Activated naive CD4-positive, alpha-beta T cell treated with anti-CD3 and anti-CD28 coated beads, Interleukin-2, amount 10 ng/mL, durations not matched to agents 7 days and 5 days (primary cell): ENCODE measurements around the gene TMEM220.

ENCODE experiments used
- CTCF ChIA-PET: fragments of 350-600 bp; sonication (Branson Sonifier 250); formaldehyde crosslinking; loops from one replicate; lab custom pipeline; 2021; ENCODE audit warnings: antibody characterized with exemption; lab: Charles Lee
- DNase-seq: peaks from one replicate; pipeline ENCODE4 v3.0.0-alpha.2; 2020
- H3K27ac Mint-ChIP-seq: one replicate; pipeline ENCODE4 v1.8.0; 2021; ENCODE audit warnings: mild to moderate bottlenecking, moderate library complexity, mixed read lengths
- H3K27me3 Mint-ChIP-seq: one replicate; pipeline ENCODE4 v1.8.0; 2021; ENCODE audit warnings: mild to moderate bottlenecking, mixed read lengths
- H3K36me3 Mint-ChIP-seq: one replicate; pipeline ENCODE4 v1.8.0; 2021; ENCODE audit warnings: mixed read lengths
- H3K4me1 Mint-ChIP-seq: one replicate; pipeline ENCODE4 v1.8.0; 2021; ENCODE audit warnings: mixed read lengths
- H3K4me3 Mint-ChIP-seq: one replicate; pipeline ENCODE4 v1.8.0; 2021; ENCODE audit warnings: mild to moderate bottlenecking, moderate library complexity, mixed read lengths
- H3K9me3 Mint-ChIP-seq: one replicate; pipeline ENCODE4 v1.8.0; 2021; ENCODE audit warnings: mixed read lengths

Gene TMEM220

GRCh38 chr17:10762037-10762436 lies 32.2 kb upstream of the TMEM220 start:
- H3K4me3 Mint-ChIP-seq, result no peak overlapping the region
- H3K4me1 Mint-ChIP-seq, result no peaks in the 10 kb centered on the region
- H3K9me3 Mint-ChIP-seq, result no peaks in the 10 kb centered on the region
- DNase-seq, result no peak
- no peaks in the 10 kb centered on the region for H3K36me3 Mint-ChIP-seq
- H3K27ac Mint-ChIP-seq, result no peak overlapping the region
- no peaks in the 10 kb centered on the region for H3K27me3 Mint-ChIP-seq
- CTCF ChIA-PET, result interaction anchor here (1.1 to 1.2 kb wide), 2 partner anchors 11 to 25 kb away, joined by 5 to 7 read pairs; no protein-coding TSS in a partner anchor

GRCh38 chr17:10761281-10761680 lies 31.5 kb upstream of the TMEM220 start:
- Mint-ChIP-seq H3K36me3 (no peaks in the 10 kb centered on the region), H3K27ac (no peak overlapping the region), H3K27me3 (peaks cover under 1% of the 10 kb centered on the region), H3K4me1 (no peaks in the 10 kb centered on the region), H3K9me3 (no peaks in the 10 kb centered on the region), H3K4me3 (no peak overlapping the region)
- DNase-seq, result no peak
- CTCF ChIA-PET, result interaction anchor here (1.1 kb wide), 1 partner anchor 24 kb away, joined by 5 read pairs; no protein-coding TSS in a partner anchor

GRCh38 chr17:10758062-10758461 lies 28.2 kb upstream of the TMEM220 start:
- DNase-seq, result no peak
- Mint-ChIP-seq H3K4me1 (no peaks in the 10 kb centered on the region), H3K36me3 (no peaks in the 10 kb centered on the region), H3K27ac (no peak overlapping the region), H3K9me3 (no peaks in the 10 kb centered on the region), H3K4me3 (no peak overlapping the region), H3K27me3 (peaks cover 10% of the 10 kb centered on the region)
- CTCF ChIA-PET, result interaction anchor here (0.9 kb wide), 1 partner anchor 21 kb away, joined by 4 read pairs; no protein-coding TSS in a partner anchor

GRCh38 chr17:10757647-10758046 lies 27.8 kb upstream of the TMEM220 start:
- peaks cover 10% of the 10 kb centered on the region for H3K27me3 Mint-ChIP-seq
- no peak overlapping the region for H3K4me3 Mint-ChIP-seq
- H3K4me1 Mint-ChIP-seq, result no peaks in the 10 kb centered on the region
- DNase-seq, result no peak
- CTCF ChIA-PET, result no interaction called here
- no peaks in the 10 kb centered on the region for H3K9me3 Mint-ChIP-seq
- no peaks in the 10 kb centered on the region for H3K36me3 Mint-ChIP-seq
- H3K27ac Mint-ChIP-seq, result no peak overlapping the region

- Mint-ChIP-seq H3K27ac (no peak overlapping the region), H3K4me1 (no peaks in the 10 kb centered on the region), H3K36me3 (no peaks in the 10 kb centered on the region), H3K27me3 (peaks cover 10% of the 10 kb centered on the region), H3K9me3 (no peaks in the 10 kb centered on the region), H3K4me3 (no peak overlapping the region)
- CTCF ChIA-PET, result no interaction called here
- no peak for DNase-seq
These were observed 27.2 kb upstream of the TMEM220 start for GRCh38 chr17:10757067-10757466.

GRCh38 chr17:10756619-10757018 lies 26.8 kb upstream of the TMEM220 start:
- Mint-ChIP-seq H3K4me1 (no peaks in the 10 kb centered on the region), H3K4me3 (no peak overlapping the region), H3K36me3 (no peaks in the 10 kb centered on the region), H3K27me3 (peaks cover 10% of the 10 kb centered on the region), H3K27ac (no peak overlapping the region), H3K9me3 (no peaks in the 10 kb centered on the region)
- CTCF ChIA-PET, result no interaction called here
- DNase-seq, result no peak

GRCh38 chr17:10756185-10756584 lies 26.4 kb upstream of the TMEM220 start:
- DNase-seq, result no peak
- Mint-ChIP-seq H3K4me3 (no peak overlapping the region), H3K27me3 (peaks cover 10% of the 10 kb centered on the region), H3K4me1 (no peaks in the 10 kb centered on the region), H3K27ac (no peak overlapping the region), H3K9me3 (no peaks in the 10 kb centered on the region), H3K36me3 (no peaks in the 10 kb centered on the region)
- CTCF ChIA-PET, result interaction anchor here (0.6 kb wide), 1 partner anchor 120 kb away, joined by 3 read pairs; no protein-coding TSS in a partner anchor

GRCh38 chr17:10755592-10756127 lies 25.8 kb upstream of the TMEM220 start:
- H3K9me3 Mint-ChIP-seq, result no peaks in the 10 kb centered on the region
- H3K4me1 Mint-ChIP-seq, result no peaks in the 10 kb centered on the region
- H3K36me3 Mint-ChIP-seq, result no peaks in the 10 kb centered on the region
- peaks cover 10% of the 10 kb centered on the region for H3K27me3 Mint-ChIP-seq
- no peak for DNase-seq
- CTCF ChIA-PET, result interaction anchor here (0.6 kb wide), 1 partner anchor 119 kb away, joined by 3 read pairs; no protein-coding TSS in a partner anchor
- no peak overlapping the region for H3K27ac Mint-ChIP-seq
- no peak overlapping the region for H3K4me3 Mint-ChIP-seq

- H3K9me3 Mint-ChIP-seq, result no peaks in the 10 kb centered on the region
- peaks cover 10% of the 10 kb centered on the region for H3K27me3 Mint-ChIP-seq
- no peak for DNase-seq
- H3K4me3 Mint-ChIP-seq, result no peak overlapping the region
- H3K4me1 Mint-ChIP-seq, result no peaks in the 10 kb centered on the region
- no peaks in the 10 kb centered on the region for H3K36me3 Mint-ChIP-seq
- H3K27ac Mint-ChIP-seq, result no peak overlapping the region
- CTCF ChIA-PET, result interaction anchor here (0.7 kb wide), 1 partner anchor 18 kb away, joined by 3 read pairs; no protein-coding TSS in a partner anchor
These were observed 25.2 kb upstream of the TMEM220 start for GRCh38 chr17:10754861-10755591.

GRCh38 chr17:10754109-10754508 lies 24.3 kb upstream of the TMEM220 start:
- peak; percentile 53 for DNase-seq
- H3K27ac Mint-ChIP-seq, result no peak overlapping the region
- H3K36me3 Mint-ChIP-seq, result no peaks in the 10 kb centered on the region
- no peak overlapping the region for H3K4me3 Mint-ChIP-seq
- H3K27me3 Mint-ChIP-seq, result peaks cover 10% of the 10 kb centered on the region
- CTCF ChIA-PET, result interaction anchor here (0.7 kb wide), 1 partner anchor 17 kb away, joined by 3 read pairs; no protein-coding TSS in a partner anchor
- no peaks in the 10 kb centered on the region for H3K9me3 Mint-ChIP-seq
- no peaks in the 10 kb centered on the region for H3K4me1 Mint-ChIP-seq

- Mint-ChIP-seq H3K36me3 (no peaks in the 10 kb centered on the region), H3K27ac (no peak overlapping the region), H3K9me3 (no peaks in the 10 kb centered on the region), H3K4me3 (no peak overlapping the region), H3K27me3 (peaks cover 12% of the 10 kb centered on the region), H3K4me1 (no peaks in the 10 kb centered on the region)
- DNase-seq, result no peak
- CTCF ChIA-PET, result interaction anchor here (1.3 to 1.6 kb wide), 2 partner anchors 15 to 20 kb away, joined by 3 to 4 read pairs; no protein-coding TSS in a partner anchor
These were observed 22.9 kb upstream of the TMEM220 start for GRCh38 chr17:10752696-10753095.

- Mint-ChIP-seq H3K4me3 (no peak overlapping the region), H3K27me3 (peaks cover 17% of the 10 kb centered on the region), H3K27ac (no peak overlapping the region), H3K9me3 (no peaks in the 10 kb centered on the region), H3K36me3 (no peaks in the 10 kb centered on the region), H3K4me1 (no peaks in the 10 kb centered on the region)
- DNase-seq, result no peak
- CTCF ChIA-PET, result no interaction called here
These were observed 21.7 kb upstream of the TMEM220 start for GRCh38 chr17:10751563-10751962.

GRCh38 chr17:10750210-10750609 lies 20.4 kb upstream of the TMEM220 start:
- no peaks in the 10 kb centered on the region for H3K9me3 Mint-ChIP-seq
- no peak for DNase-seq
- peaks cover 15% of the 10 kb centered on the region for H3K27me3 Mint-ChIP-seq
- no peak overlapping the region for H3K27ac Mint-ChIP-seq
- no peak overlapping the region for H3K4me3 Mint-ChIP-seq
- H3K4me1 Mint-ChIP-seq, result no peaks in the 10 kb centered on the region
- no peaks in the 10 kb centered on the region for H3K36me3 Mint-ChIP-seq
- CTCF ChIA-PET, result no interaction called here

- H3K27me3 Mint-ChIP-seq, result peaks cover 19% of the 10 kb centered on the region
- H3K4me3 Mint-ChIP-seq, result no peak overlapping the region
- peaks cover 8% of the 10 kb centered on the region for H3K4me1 Mint-ChIP-seq
- no peaks in the 10 kb centered on the region for H3K36me3 Mint-ChIP-seq
- no peak for DNase-seq
- no peak overlapping the region for H3K27ac Mint-ChIP-seq
- CTCF ChIA-PET, result interaction anchor here (0.9 to 2.9 kb wide), 2 partner anchors 12 to 96 kb away, joined by 3 to 15 read pairs; no protein-coding TSS in a partner anchor
- H3K9me3 Mint-ChIP-seq, result no peaks in the 10 kb centered on the region
These were observed 18.8 kb upstream of the TMEM220 start for GRCh38 chr17:10748531-10749181.
